ENCODE measurements around the gene SAE1. TPM values are rescaled to one million over a fixed set of nuclear protein-coding genes. Genes with fewer than 3 reads are reported as not detected.
"Not testable (repeated sequence)": the region's sequence is repeated elsewhere in the genome, so short reads cannot be mapped to it uniquely, and the experiment has no call there.

SAE1 gene
- total RNA-seq, 1 donor from 2014 or later = 124 TPM

DNA sequence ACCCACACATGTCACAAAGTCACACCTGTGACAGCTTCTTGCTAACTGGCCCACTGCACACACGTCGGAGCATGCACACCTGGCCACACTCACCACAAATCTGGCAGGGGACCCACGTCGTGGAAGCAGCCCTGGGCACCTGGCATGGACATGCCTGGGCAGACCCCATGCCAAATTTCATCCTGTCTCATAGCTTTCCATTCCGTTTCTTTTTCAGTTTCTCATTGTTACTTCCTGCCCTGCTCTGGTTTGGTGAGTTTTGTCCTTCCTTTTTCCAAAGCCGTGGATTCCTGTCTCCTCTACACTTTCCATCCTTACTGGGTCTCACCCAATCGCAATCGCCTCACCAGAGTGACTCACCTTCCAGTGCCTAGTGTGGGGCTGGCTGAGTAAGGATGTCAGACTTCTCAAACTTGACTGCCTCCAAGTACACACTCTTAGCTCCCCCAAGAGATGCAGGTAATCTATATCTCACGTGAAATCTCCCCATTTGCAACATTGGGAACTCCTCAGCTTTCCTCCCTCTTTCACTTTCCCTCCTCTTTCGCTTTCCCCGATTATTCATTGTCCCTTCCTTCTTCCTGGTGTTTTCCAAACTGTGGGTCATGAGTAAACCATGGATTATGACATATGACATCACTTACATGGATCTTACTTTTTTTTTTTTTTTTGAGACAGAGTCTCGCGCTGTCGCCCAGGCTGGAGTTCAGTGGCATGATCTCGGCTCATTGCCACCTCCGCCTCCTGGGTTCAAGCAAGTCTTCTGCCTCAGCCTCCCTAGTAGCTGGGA lies 102.0 kb downstream of the SAE1 start:
- no peak for DNase-seq (ENCODE audit: extremely low read depth, low read depth, low spot score)

DNA sequence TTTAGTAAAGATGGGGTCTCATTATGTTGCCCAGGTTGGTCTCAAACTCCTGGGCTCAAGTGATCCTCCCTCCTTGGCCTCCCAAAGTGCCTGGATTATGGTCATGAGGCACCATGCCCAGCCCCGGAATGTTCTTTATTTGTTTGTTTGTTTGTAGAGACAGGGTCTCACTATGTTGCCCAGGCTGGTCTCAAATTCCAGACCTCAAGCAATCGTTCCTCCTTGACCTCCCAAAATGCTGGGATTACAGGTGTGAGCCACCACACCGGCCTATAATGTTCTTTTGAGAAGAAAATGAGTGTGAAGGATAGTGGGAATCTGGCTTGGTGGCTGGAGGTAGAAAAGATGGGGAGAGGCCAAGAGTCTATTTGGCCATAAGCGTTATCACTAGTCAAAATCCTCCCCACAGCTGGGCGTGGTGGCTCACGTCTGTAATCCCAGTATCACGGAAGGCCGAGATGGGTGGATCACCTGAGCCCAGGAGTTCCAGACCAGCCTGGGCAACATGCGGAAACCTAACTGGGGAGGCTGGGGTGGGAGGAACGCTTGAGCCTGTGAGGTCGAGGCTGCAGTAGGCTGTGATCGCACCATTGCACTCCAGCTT lies 105.5 kb downstream of the SAE1 start:
- no peak for DNase-seq (ENCODE audit: extremely low read depth, low read depth, low spot score)

DNA sequence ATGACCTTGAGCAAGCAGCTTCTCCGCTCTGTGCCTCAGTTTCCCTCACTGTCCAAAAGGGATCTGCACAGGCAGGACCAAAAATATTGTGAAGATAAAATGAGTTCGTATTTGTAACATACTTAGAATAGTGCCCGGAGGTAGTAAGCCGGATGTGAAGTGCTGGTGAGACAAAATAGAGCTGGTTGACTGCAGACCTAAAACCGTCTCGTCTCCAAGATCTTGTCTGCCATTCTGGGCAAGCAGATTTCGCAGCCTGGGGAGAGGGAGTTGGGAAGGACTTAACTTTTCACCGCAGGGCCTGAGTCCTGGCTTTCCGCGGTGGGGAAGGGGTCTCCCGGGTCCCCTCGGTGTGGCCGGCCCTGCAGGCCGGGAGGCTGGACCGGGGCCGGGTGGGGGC lies 108.5 kb downstream of the SAE1 start:
- no peak for DNase-seq (ENCODE audit: extremely low read depth, low read depth, low spot score)

GRCh38 chr19:47239610-47240296 lies 109.1 kb downstream of the SAE1 start:
- no peak for DNase-seq (ENCODE audit: extremely low read depth, low read depth, low spot score)

- no peak for DNase-seq (ENCODE audit: extremely low read depth, low read depth, low spot score)
Observed at GRCh38 chr19:47240556-47240955, 109.9 kb downstream of the SAE1 start.

- no peak for DNase-seq (ENCODE audit: extremely low read depth, low read depth, low spot score)
Observed at GRCh38 chr19:47240996-47241918, 110.6 kb downstream of the SAE1 start.

DNA sequence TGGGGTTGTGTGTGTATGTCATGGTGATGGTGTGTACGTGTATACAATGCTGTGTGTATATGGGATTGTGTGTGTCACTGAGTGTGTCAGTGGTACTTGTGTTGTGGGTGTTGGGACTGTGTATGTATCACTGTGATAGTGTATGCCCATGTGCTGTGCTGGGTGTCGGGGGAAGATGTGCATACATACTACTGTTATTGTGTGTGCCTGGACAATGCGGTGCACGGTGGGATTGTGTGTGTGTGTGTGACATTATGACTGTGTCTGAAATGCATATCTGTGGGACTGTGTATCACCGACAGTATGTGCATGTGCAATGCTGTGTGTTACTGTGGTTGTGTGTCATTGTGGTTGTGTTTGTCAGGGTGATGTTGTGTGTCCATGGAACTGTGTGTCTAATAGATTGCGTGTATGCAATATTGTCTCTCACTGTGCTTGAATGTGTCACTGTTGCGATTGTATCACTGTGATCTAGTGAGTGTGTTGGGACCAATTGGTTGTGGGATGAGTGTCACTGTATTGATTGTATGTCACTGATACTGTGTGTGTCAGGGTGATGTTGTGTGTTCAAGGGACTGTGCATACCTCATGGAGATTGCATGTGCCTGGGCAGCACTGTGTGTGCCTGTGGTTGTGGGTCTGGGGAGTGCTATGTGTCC lies 111.4 kb downstream of the SAE1 start:
- DNase-seq (ENCODE audit: extremely low read depth, low read depth, low spot score) = no peak

GRCh38 chr19:47243364-47243775 lies 112.7 kb downstream of the SAE1 start:
- no peak for DNase-seq (ENCODE audit: extremely low read depth, low read depth, low spot score)

DNA sequence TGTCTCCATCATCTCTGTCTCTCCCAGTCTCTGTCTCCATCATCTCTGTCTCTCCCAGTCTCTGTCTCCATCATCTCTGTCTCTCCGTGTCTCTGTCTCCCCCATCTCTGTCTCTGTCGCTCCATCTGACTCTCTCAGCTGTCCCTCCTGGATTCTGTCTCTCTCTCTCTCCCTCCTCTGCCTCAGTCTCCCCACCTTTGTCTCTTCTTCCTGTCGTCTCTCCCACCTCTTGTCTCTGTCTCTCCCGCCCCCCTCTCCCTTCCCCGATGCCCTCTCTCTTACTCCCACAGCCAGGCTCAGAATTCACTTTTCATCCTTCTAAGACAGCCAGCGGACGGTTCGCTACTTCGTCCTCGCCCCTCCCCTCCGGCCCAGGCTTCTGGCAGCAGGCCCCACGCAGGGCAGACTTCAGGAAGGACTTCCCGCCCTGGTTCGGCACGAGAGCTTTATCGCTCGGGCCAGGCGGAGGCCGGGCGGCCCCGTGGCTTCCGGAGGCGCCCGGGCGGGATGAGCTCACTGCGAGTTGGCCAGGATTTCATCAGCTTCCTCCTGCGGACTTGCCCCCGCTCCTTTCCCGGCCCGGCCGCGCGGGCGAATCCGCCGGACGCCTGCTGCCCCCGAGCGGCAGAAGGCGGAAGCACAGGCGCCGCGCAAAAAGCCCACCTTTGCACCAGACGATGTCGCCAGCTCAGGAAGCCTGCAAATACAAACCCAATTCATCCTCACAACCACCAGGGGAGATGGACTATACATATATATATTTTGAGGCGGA lies 113.3 kb downstream of the SAE1 start:
- no peak for DNase-seq (ENCODE audit: extremely low read depth, low read depth, low spot score)

GRCh38 chr19:47247308-47247990 lies 116.8 kb downstream of the SAE1 start:
- no peak for DNase-seq (ENCODE audit: extremely low read depth, low read depth, low spot score)

DNA sequence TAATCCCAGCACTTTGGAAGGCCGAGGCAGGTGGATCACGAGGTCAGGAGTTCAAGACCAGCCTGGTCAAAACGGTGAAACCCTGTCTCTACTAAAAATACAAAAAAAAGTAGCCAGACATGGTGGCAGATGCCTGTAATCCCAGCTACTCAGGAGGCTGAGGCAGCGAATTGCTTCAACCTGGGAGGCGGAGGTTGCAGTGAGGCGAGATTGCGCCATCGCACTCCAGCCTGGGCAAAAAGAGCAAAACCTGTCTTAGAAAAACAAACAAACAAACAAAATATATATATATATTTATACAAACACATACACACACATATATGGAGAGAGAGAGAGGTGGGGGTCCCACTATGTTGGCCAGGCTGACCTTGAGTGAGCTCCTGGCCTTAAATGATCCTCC lies 122.4 kb downstream of the SAE1 start:
- DNase-seq (ENCODE audit: extremely low read depth, low read depth, low spot score) = not testable (repeated sequence)

DNA sequence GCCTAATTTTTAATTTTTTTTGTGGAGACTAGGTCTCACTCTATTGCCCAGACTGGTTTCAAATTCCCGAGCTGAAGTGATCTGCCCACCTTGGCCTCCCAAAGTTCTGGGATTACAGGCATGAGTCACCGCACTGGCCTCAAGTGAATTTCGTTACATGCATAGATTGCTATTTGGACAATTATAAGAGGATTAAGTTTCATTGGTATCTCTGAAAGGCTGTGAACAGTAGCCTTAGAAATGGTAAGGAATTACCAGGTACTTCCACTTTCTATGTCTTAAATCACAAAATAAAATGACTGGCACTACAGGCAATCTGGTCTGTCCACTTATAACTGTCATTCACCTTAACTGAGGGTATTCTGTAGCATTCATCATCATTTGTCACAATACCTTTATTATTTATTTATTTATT lies 122.8 kb downstream of the SAE1 start:
- DNase-seq (ENCODE audit: extremely low read depth, low read depth, low spot score) = no peak

GRCh38 chr19:47253970-47254369 lies 123.3 kb downstream of the SAE1 start:
- DNase-seq (ENCODE audit: extremely low read depth, low read depth, low spot score) = no peak

GRCh38 chr19:47255879-47256692 lies 125.5 kb downstream of the SAE1 start, which contains the start of gene CCDC9:
CCDC9 (plus strand) TSS chr19:47256525; CDS start chr19:47258401, 1,876 bp downstream.
- DNase-seq (ENCODE audit: extremely low read depth, low read depth, low spot score) = no peak

- peak; percentile 85 for DNase-seq (ENCODE audit: extremely low read depth, low read depth, low spot score)
Observed at GRCh38 chr19:47256693-47257410, 126.2 kb downstream of the SAE1 start.

DNA sequence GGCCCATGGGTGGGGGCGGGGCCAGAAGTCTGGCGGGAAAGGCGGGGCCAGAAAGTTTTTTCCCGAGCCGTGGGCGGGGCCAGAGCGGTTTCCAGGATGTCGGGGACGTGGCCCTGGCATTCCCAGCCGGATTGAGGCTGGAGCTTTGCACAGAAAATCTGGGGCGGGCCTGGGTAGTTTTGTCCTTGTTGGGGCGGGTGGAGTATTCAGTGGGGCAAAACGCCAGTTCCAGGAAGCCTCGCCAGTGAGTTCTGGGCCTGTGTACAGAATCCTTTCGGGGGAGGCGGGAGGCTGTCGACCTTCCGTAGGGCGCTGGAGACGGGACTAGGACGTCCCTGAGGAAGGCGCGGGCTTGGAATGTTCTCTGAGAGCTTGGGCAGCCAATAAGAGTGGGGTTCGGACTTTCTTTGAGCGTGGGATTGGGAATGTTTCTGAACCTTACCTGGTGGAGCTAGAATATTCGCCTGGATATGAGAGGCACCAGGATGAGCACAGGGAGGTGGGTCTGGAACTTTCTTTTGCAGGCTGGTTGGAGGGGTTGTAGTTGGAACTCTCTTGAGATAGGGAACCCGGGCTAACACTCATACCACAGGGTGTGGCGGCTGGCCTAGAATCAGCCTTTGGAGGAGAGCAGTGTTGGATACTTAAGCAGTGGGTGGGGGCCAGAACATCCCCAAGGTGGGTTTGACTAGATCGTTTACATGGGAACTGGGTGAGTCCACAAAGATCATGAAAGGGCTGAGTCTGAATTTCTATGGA lies 127.0 kb downstream of the SAE1 start:
- DNase-seq (ENCODE audit: extremely low read depth, low read depth, low spot score) = no peak

- DNase-seq (ENCODE audit: extremely low read depth, low read depth, low spot score) = no peak
Observed at GRCh38 chr19:47258434-47258833, 127.8 kb downstream of the SAE1 start.

Measured in glomerular endothelial cell (primary cell).